ENCODE results near the gene GGT1. TPM values are rescaled to one million over a fixed set of nuclear protein-coding genes. Genes with fewer than 3 reads are reported as not detected.

GGT1 gene
- total RNA-seq, 1 experiment from 2014 or later: 2.2 TPM

- Histone ChIP-seq H2AFZ (ENCODE audit: low read length) (no peak overlapping the region), H3F3A (ENCODE audit: low read length, unreplicated experiment) (no peaks in the 10 kb centered on the region), H3K4me2 (ENCODE audit: low read length) (no peak overlapping the region), H3K9me3 (ENCODE audit: low read length) (no peaks in the 10 kb centered on the region), H3K27ac (ENCODE audit: low read length) (no peak overlapping the region), H3K79me2 (ENCODE audit: low read length) (no peaks in the 10 kb centered on the region), H3K9me2 (replicated peaks; ENCODE audit: low read length) (no peaks in the 10 kb centered on the region), H4K20me1 (ENCODE audit: low read length) (no peaks in the 10 kb centered on the region), H3K27me3 (ENCODE audit: low read length) (no peaks in the 10 kb centered on the region), H3K9ac (ENCODE audit: low read length) (no peak overlapping the region), H3K4me3 (ENCODE audit: low read length) (no peak overlapping the region), H3K4me1 (ENCODE audit: insufficient read depth, low read length) (no peaks in the 10 kb centered on the region), H3K36me3 (ENCODE audit: low read depth, low read length) (no peaks in the 10 kb centered on the region)
- no peak for DNase-seq
- CTCF ChIA-PET: no interaction called here
- POLR2A ChIA-PET (ENCODE audit: unreplicated experiment): no interaction called here
- BruUV-seq (replicated peaks): no TSS peak
- ATAC-seq: no peak
- intact Hi-C loops (cut with micrococcal nuclease): no loop called here
- TF ChIP-seq, protein P1, sequence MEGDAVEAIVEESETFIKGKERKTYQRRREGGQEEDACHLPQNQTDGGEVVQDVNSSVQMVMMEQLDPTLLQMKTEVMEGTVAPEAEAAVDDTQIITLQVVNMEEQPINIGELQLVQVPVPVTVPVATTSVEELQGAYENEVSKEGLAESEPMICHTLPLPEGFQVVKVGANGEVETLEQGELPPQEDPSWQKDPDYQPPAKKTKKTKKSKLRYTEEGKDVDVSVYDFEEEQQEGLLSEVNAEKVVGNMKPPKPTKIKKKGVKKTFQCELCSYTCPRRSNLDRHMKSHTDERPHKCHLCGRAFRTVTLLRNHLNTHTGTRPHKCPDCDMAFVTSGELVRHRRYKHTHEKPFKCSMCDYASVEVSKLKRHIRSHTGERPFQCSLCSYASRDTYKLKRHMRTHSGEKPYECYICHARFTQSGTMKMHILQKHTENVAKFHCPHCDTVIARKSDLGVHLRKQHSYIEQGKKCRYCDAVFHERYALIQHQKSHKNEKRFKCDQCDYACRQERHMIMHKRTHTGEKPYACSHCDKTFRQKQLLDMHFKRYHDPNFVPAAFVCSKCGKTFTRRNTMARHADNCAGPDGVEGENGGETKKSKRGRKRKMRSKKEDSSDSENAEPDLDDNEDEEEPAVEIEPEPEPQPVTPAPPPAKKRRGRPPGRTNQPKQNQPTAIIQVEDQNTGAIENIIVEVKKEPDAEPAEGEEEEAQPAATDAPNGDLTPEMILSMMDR (conservative IDR thresholded peaks at IDR 0.05; ENCODE audit: low read depth, low read length): no peak
- TF ChIP-seq EZH2 (IDR thresholded peaks at IDR 0.05; ENCODE audit: low read length, unreplicated experiment): no peak
- TF ChIP-seq EZH2phosphoT487 (IDR thresholded peaks at IDR 0.05; ENCODE audit: borderline replicate concordance, low read length): no peak
These were observed 17.5 kb upstream of the GGT1 start for GRCh38 chr22:24585461-24585860.

- no peak overlapping the region for H3K4me2 ChIP-seq (ENCODE audit: low read length)
- H3K27me3 ChIP-seq (ENCODE audit: low read length): no peaks in the 10 kb centered on the region
- H3K4me1 ChIP-seq (ENCODE audit: insufficient read depth, low read length): no peaks in the 10 kb centered on the region
- intact Hi-C loops (cut with micrococcal nuclease): no loop called here
- no peak overlapping the region for H3K27ac ChIP-seq (ENCODE audit: low read length)
- BruUV-seq (replicated peaks): no TSS peak
- ChIA-PET CTCF (no interaction called here), POLR2A (ENCODE audit: unreplicated experiment) (no interaction called here)
- no peak overlapping the region for H2AFZ ChIP-seq (ENCODE audit: low read length)
- no peaks in the 10 kb centered on the region for H3K79me2 ChIP-seq (ENCODE audit: low read length)
- TF ChIP-seq, protein P1 (conservative IDR thresholded peaks at IDR 0.05; ENCODE audit: low read depth, low read length): no peak
- no peak for TF ChIP-seq EZH2phosphoT487 (IDR thresholded peaks at IDR 0.05; ENCODE audit: borderline replicate concordance, low read length)
- no peak for TF ChIP-seq EZH2 (IDR thresholded peaks at IDR 0.05; ENCODE audit: low read length, unreplicated experiment)
- H3K9me3 ChIP-seq (ENCODE audit: low read length): no peaks in the 10 kb centered on the region
- no peaks in the 10 kb centered on the region for H3K9me2 ChIP-seq (replicated peaks; ENCODE audit: low read length)
- no peak overlapping the region for H3K9ac ChIP-seq (ENCODE audit: low read length)
- H3F3A ChIP-seq (ENCODE audit: low read length, unreplicated experiment): no peaks in the 10 kb centered on the region
- H3K4me3 ChIP-seq (ENCODE audit: low read length): no peak overlapping the region
- H4K20me1 ChIP-seq (ENCODE audit: low read length): no peaks in the 10 kb centered on the region
- DNase-seq (no peak), ATAC-seq (no peak)
- no peaks in the 10 kb centered on the region for H3K36me3 ChIP-seq (ENCODE audit: low read depth, low read length)
These were observed 17.0 kb upstream of the GGT1 start for GRCh38 chr22:24585927-24586546.

GRCh38 chr22:24587251-24587650 is 15.7 kb upstream of the GGT1 start:
- no peak for TF ChIP-seq EZH2 (IDR thresholded peaks at IDR 0.05; ENCODE audit: low read length, unreplicated experiment)
- TF ChIP-seq, protein P1 (conservative IDR thresholded peaks at IDR 0.05; ENCODE audit: low read depth, low read length): no peak
- no peak for TF ChIP-seq EZH2phosphoT487 (IDR thresholded peaks at IDR 0.05; ENCODE audit: borderline replicate concordance, low read length)
- H3K4me2 ChIP-seq (ENCODE audit: low read length): no peak overlapping the region
- H3K4me3 ChIP-seq (ENCODE audit: low read length): no peak overlapping the region
- H3F3A ChIP-seq (ENCODE audit: low read length, unreplicated experiment): no peaks in the 10 kb centered on the region
- H3K4me1 ChIP-seq (ENCODE audit: insufficient read depth, low read length): no peaks in the 10 kb centered on the region
- DNase-seq (no peak), ATAC-seq (no peak)
- BruUV-seq (replicated peaks): no TSS peak
- ChIA-PET POLR2A (ENCODE audit: unreplicated experiment) (no interaction called here), CTCF (no interaction called here)
- no peak overlapping the region for H3K27ac ChIP-seq (ENCODE audit: low read length)
- no peaks in the 10 kb centered on the region for H3K79me2 ChIP-seq (ENCODE audit: low read length)
- no peaks in the 10 kb centered on the region for H3K27me3 ChIP-seq (ENCODE audit: low read length)
- H3K9me2 ChIP-seq (replicated peaks; ENCODE audit: low read length): no peaks in the 10 kb centered on the region
- H4K20me1 ChIP-seq (ENCODE audit: low read length): no peaks in the 10 kb centered on the region
- H3K9me3 ChIP-seq (ENCODE audit: low read length): no peaks in the 10 kb centered on the region
- intact Hi-C loops (cut with micrococcal nuclease): no loop called here
- no peak overlapping the region for H2AFZ ChIP-seq (ENCODE audit: low read length)
- H3K36me3 ChIP-seq (ENCODE audit: low read depth, low read length): no peaks in the 10 kb centered on the region
- no peak overlapping the region for H3K9ac ChIP-seq (ENCODE audit: low read length)
